Measurements from ENCODE around the gene PEAK3.

The PEAK3 gene

GRCh38 chr19:2249880-2250765, 31.9 kb downstream of the PEAK3 start:
- Mint-ChIP-seq H3K36me3 (peaks cover 24 to 30% of the 10 kb centered on the region in 2 donors), H3K4me3 (peak overlapping the region; percentile 59 to 63), H3K27ac (peak overlapping the region; percentile 75), H3K4me1 (peaks cover 15 to 35% of the 10 kb centered on the region in 2 donors), H3K9me3 (no peaks in the 10 kb centered on the region), H3K27me3 (peaks cover 8 to 21% of the 10 kb centered on the region in 2 donors)
- DNase-seq, result no peak
- ATAC-seq (replicated peaks), result peak; percentile 24 to 41

- H3K36me3 Mint-ChIP-seq, result peaks cover 30 to 38% of the 10 kb centered on the region in 2 donors
- H3K4me3 Mint-ChIP-seq, result no peak within 1 kb of the TSS
- no peak for ATAC-seq (replicated peaks)
- H3K9me3 Mint-ChIP-seq, result no peaks in the 10 kb centered on the region
- H3K27ac Mint-ChIP-seq, result peak within 1 kb of the TSS; percentile 75
- peaks cover 14 to 34% of the 10 kb centered on the region in 2 donors for H3K4me1 Mint-ChIP-seq
- H3K27me3 Mint-ChIP-seq, result peaks cover 8 to 21% of the 10 kb centered on the region in 2 donors
- no peak for DNase-seq
Observed at GRCh38 chr19:2249010-2249866, 32.7 kb downstream of the PEAK3 start, which contains the start of gene AMH. Gene AMH (plus strand): TSS chr19:2249323. CDS start chr19:2249333, 10 bp downstream.

GRCh38 chr19:2248136-2249009, 33.6 kb downstream of the PEAK3 start:
- Mint-ChIP-seq H3K9me3 (no peaks in the 10 kb centered on the region), H3K4me1 (peaks cover 9 to 30% of the 10 kb centered on the region in 2 donors), H3K27me3 (peaks cover 8 to 21% of the 10 kb centered on the region in 2 donors), H3K27ac (peak overlapping the region; percentile 66), H3K4me3 (no peak overlapping the region), H3K36me3 (peaks cover 33 to 43% of the 10 kb centered on the region in 2 donors)
- ATAC-seq (replicated peaks) (no peak), DNase-seq (no peak)

- DNase-seq (no peak), ATAC-seq (replicated peaks) (no peak)
- H3K9me3 Mint-ChIP-seq, result no peaks in the 10 kb centered on the region
- peaks cover 7 to 19% of the 10 kb centered on the region in 2 donors for H3K27me3 Mint-ChIP-seq
- peaks cover 9 to 29% of the 10 kb centered on the region in 2 donors for H3K4me1 Mint-ChIP-seq
- H3K4me3 Mint-ChIP-seq, result no peak overlapping the region
- H3K36me3 Mint-ChIP-seq, result peaks cover 35 to 47% of the 10 kb centered on the region in 2 donors
- no peak overlapping the region for H3K27ac Mint-ChIP-seq
Observed at GRCh38 chr19:2247433-2248101, 34.4 kb downstream of the PEAK3 start.

- Mint-ChIP-seq H3K36me3 (peaks cover 39 to 49% of the 10 kb centered on the region in 2 donors), H3K9me3 (no peaks in the 10 kb centered on the region), H3K4me3 (no peak overlapping the region), H3K4me1 (peaks cover 8 to 29% of the 10 kb centered on the region in 2 donors), H3K27me3 (peaks cover 2 to 12% of the 10 kb centered on the region in 2 donors), H3K27ac (no peak overlapping the region)
- no peak for ATAC-seq (replicated peaks)
- no peak for DNase-seq
Observed at GRCh38 chr19:2246801-2247361, 35.1 kb downstream of the PEAK3 start.

- no peak for DNase-seq
- ATAC-seq (replicated peaks), result no peak
- H3K27ac Mint-ChIP-seq, result no peak overlapping the region
- peaks cover 41 to 49% of the 10 kb centered on the region in 2 donors for H3K36me3 Mint-ChIP-seq
- H3K4me3 Mint-ChIP-seq, result no peak overlapping the region
- peaks cover 0 to 10% of the 10 kb centered on the region in 2 donors for H3K27me3 Mint-ChIP-seq
- no peaks in the 10 kb centered on the region for H3K9me3 Mint-ChIP-seq
- H3K4me1 Mint-ChIP-seq, result peaks cover 8 to 33% of the 10 kb centered on the region in 2 donors
Observed at GRCh38 chr19:2246014-2246620, 35.9 kb downstream of the PEAK3 start.

- H3K4me1 Mint-ChIP-seq, result peaks cover 17 to 38% of the 10 kb centered on the region in 2 donors
- H3K27ac Mint-ChIP-seq, result no peak overlapping the region
- H3K27me3 Mint-ChIP-seq, result peaks cover 0 to 7% of the 10 kb centered on the region in 2 donors
- H3K4me3 Mint-ChIP-seq, result no peak overlapping the region
- DNase-seq (no peak), ATAC-seq (replicated peaks) (no peak)
- H3K36me3 Mint-ChIP-seq, result peaks cover 48 to 57% of the 10 kb centered on the region in 2 donors
- no peaks in the 10 kb centered on the region for H3K9me3 Mint-ChIP-seq
Observed at GRCh38 chr19:2245273-2245672, 36.7 kb downstream of the PEAK3 start.

- H3K4me1 Mint-ChIP-seq, result peaks cover 20 to 41% of the 10 kb centered on the region in 2 donors
- H3K36me3 Mint-ChIP-seq, result peaks cover 48 to 63% of the 10 kb centered on the region in 2 donors
- H3K27ac Mint-ChIP-seq, result no peak overlapping the region
- ATAC-seq (replicated peaks) (no peak), DNase-seq (no peak)
- no peaks in the 10 kb centered on the region for H3K9me3 Mint-ChIP-seq
- H3K27me3 Mint-ChIP-seq, result no peaks in the 10 kb centered on the region
- no peak overlapping the region for H3K4me3 Mint-ChIP-seq
Observed at GRCh38 chr19:2244486-2244885, 37.5 kb downstream of the PEAK3 start.

GRCh38 chr19:2244125-2244411, 37.9 kb downstream of the PEAK3 start:
- peaks cover 47 to 64% of the 10 kb centered on the region in 2 donors for H3K36me3 Mint-ChIP-seq
- no peaks in the 10 kb centered on the region for H3K27me3 Mint-ChIP-seq
- H3K9me3 Mint-ChIP-seq, result no peaks in the 10 kb centered on the region
- DNase-seq (no peak), ATAC-seq (replicated peaks) (no peak)
- no peak overlapping the region for H3K4me3 Mint-ChIP-seq
- no peak overlapping the region for H3K27ac Mint-ChIP-seq
- peaks cover 22 to 45% of the 10 kb centered on the region in 2 donors for H3K4me1 Mint-ChIP-seq

GRCh38 chr19:2243274-2244124, 38.5 kb downstream of the PEAK3 start:
- Mint-ChIP-seq H3K27me3 (no peaks in the 10 kb centered on the region), H3K27ac (peak overlapping the region; percentile 31), H3K9me3 (no peaks in the 10 kb centered on the region), H3K4me3 (no peak overlapping the region), H3K4me1 (peaks cover 26 to 50% of the 10 kb centered on the region in 2 donors), H3K36me3 (peaks cover 47 to 63% of the 10 kb centered on the region in 2 donors)
- ATAC-seq (replicated peaks) (no peak), DNase-seq (no peak)

GRCh38 chr19:2242816-2243215, 39.2 kb downstream of the PEAK3 start:
- DNase-seq (no peak), ATAC-seq (replicated peaks) (no peak)
- Mint-ChIP-seq H3K27me3 (no peaks in the 10 kb centered on the region), H3K9me3 (no peaks in the 10 kb centered on the region), H3K4me1 (peaks cover 31 to 57% of the 10 kb centered on the region in 2 donors), H3K27ac (no peak overlapping the region), H3K36me3 (peaks cover 51 to 67% of the 10 kb centered on the region in 2 donors), H3K4me3 (no peak overlapping the region)

- ATAC-seq (replicated peaks) (no peak), DNase-seq (no peak)
- Mint-ChIP-seq H3K4me3 (peak overlapping the region in 1 of 2 donors; percentile 43), H3K4me1 (peaks cover 34 to 63% of the 10 kb centered on the region in 2 donors), H3K9me3 (no peaks in the 10 kb centered on the region), H3K36me3 (peaks cover 52 to 71% of the 10 kb centered on the region in 2 donors), H3K27ac (peak overlapping the region; percentile 59), H3K27me3 (no peaks in the 10 kb centered on the region)
Observed at GRCh38 chr19:2242092-2242537, 39.9 kb downstream of the PEAK3 start.

Measured in stimulated activated naive B cell treated with anti-CD40 and anti-IgM and Interleukin-4, amounts not matched to agents 10 μg/mL and 1 μg/mL and 100 μg/mL, for 72 hours (primary cell).